Activated CD8-positive, alpha-beta T cell treated with anti-CD3 and anti-CD28 coated beads for 36 hours (primary cell): Measurements from ENCODE around the gene ANKRD10. TPM values are rescaled to one million over a fixed set of nuclear protein-coding genes. Genes with fewer than 3 reads are reported as not detected.
"Not testable (repeated sequence)": the region's sequence is repeated elsewhere in the genome, so short reads cannot be mapped to it uniquely, and the experiment has no call there.

ENCODE experiments used
- ATAC-seq: fragments of 200-7000 bp; cut with Tn5 transposase; one replicate; pipeline ENCODE4 v1.10.0; 2021; ENCODE audit warnings: mild to moderate bottlenecking, moderate library complexity
- CTCF ChIA-PET: fragments of 350-600 bp; sonication (Branson Sonifier 250); formaldehyde crosslinking; loops from one replicate; lab custom pipeline; 2021; ENCODE audit warnings: antibody characterized with exemption; lab: Charles Lee
- POLR2A ChIA-PET: fragments of 350-600 bp; sonication (Branson Sonifier 250); formaldehyde crosslinking; loops from one replicate; lab custom pipeline; 2021; ENCODE audit warnings: antibody characterized with exemption; lab: Charles Lee
- DNase-seq: peaks from one replicate; pipeline ENCODE4 v3.0.0-alpha.2; 2020
- H3K27ac Mint-ChIP-seq: one replicate; pipeline ENCODE4 v1.8.0; 2021; ENCODE audit warnings: mild to moderate bottlenecking, mixed read lengths
- H3K27me3 Mint-ChIP-seq: one replicate; pipeline ENCODE4 v1.8.0; 2021; ENCODE audit warnings: mixed read lengths
- H3K36me3 Mint-ChIP-seq: one replicate; pipeline ENCODE4 v1.8.0; 2021; ENCODE audit warnings: low read depth, mixed read lengths
- H3K4me1 Mint-ChIP-seq: one replicate; pipeline ENCODE4 v1.8.0; 2021; ENCODE audit warnings: low read depth, mixed read lengths
- H3K4me3 Mint-ChIP-seq: one replicate; pipeline ENCODE4 v1.8.0; 2021; ENCODE audit warnings: mild to moderate bottlenecking, moderate library complexity, mixed read lengths
- H3K9me3 Mint-ChIP-seq: one replicate; pipeline ENCODE4 v1.8.0; 2021; ENCODE audit warnings: mixed read lengths
- CTCF ChIP-seq: fragments of 200-600 bp; IDR thresholded peaks from one replicate; pipeline ENCODE4 v1.8.0; 2022; ENCODE audit warnings: antibody characterized with exemption, mild to moderate bottlenecking
- intact Hi-C: fragments of 100-400 bp; cut with micrococcal nuclease; formaldehyde crosslinking; loops from one replicate; pipeline ENCODE4 v1.10.0; 2022
- total RNA-seq, 2 experiments: library from RNA; stranded (reverse); gene quantifications; one replicate each; pipeline ENCODE4 v1.2.3, GENCODE V29; 2021

The ANKRD10 gene
- total RNA-seq, 2 experiments from 2014 or later = 81.6 to 86.1 TPM

DNA sequence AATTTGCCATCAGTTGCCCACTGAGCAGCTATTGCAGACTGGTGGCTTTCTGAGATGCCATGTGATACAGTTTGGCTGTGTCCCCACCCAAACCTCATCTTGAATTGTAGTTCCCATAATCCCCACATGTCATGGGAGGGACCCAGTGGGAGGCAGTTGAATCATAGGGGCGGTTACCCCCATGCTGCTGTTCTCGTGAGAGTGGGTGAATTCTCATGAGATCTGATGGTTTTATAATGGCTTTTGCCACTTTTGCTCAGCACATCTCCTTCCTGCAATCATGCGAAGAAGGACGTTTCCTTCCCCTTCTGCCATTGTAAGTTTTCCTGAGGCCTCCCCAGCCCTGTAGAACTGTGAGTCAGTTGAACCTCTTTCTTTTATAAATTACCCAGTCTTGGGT lies 34.8 kb upstream of the ANKRD10 start:
- Mint-ChIP-seq H3K4me3 (no peak overlapping the region), H3K27me3 (peaks cover 4% of the 10 kb centered on the region), H3K27ac (no peak overlapping the region), H3K4me1 (peaks cover 16% of the 10 kb centered on the region), H3K9me3 (no peaks in the 10 kb centered on the region), H3K36me3 (no peaks in the 10 kb centered on the region)
- TF ChIP-seq CTCF = no peak
- ATAC-seq (no peak), DNase-seq (no peak)
- intact Hi-C loops = loop anchor here (10.0 kb wide), 1 partner anchor 105 kb away; no protein-coding TSS in a partner anchor
- ChIA-PET POLR2A (no interaction called here), CTCF (no interaction called here)

- Mint-ChIP-seq H3K4me1 (peaks cover 16% of the 10 kb centered on the region), H3K9me3 (no peaks in the 10 kb centered on the region), H3K27ac (no peak overlapping the region), H3K27me3 (peaks cover 4% of the 10 kb centered on the region), H3K4me3 (no peak overlapping the region), H3K36me3 (no peaks in the 10 kb centered on the region)
- ATAC-seq (no peak), DNase-seq (no peak)
- CTCF ChIA-PET = no interaction called here
- POLR2A ChIA-PET = no interaction called here
- TF ChIP-seq CTCF = no peak
- intact Hi-C loops = loop anchor here (10.0 kb wide), 1 partner anchor 106 kb away; no protein-coding TSS in a partner anchor
These were observed 34.2 kb upstream of the ANKRD10 start for GRCh38 chr13:110949116-110949515.

DNA sequence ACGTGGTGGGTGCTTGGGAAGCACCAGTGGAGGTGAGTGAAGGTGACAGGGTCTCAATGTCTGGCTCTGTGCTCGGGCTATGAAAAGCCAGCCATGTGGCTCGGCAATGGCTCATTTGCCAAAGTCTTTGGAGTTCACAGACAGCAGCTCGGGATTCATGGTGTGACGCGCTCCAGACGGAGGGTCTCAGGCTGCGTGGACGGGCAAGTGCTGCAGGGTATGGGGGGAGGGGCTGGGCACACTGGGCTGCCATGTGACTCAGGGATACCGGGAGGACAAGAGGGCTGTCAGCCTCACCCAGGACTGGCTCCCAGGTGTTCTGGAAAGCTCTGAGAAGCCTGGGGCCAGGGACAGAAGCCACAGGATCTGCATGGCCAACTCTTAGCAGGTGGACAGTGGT lies 32.5 kb upstream of the ANKRD10 start:
- CTCF ChIA-PET, H3K27ac Mint-ChIP-seq, H3K4me3 Mint-ChIP-seq, POLR2A ChIA-PET, H3K36me3 Mint-ChIP-seq, ATAC-seq, H3K27me3 Mint-ChIP-seq, H3K9me3 Mint-ChIP-seq, DNase-seq: not testable (repeated sequence)
- intact Hi-C loops = loop anchor here (10.0 kb wide), 1 partner anchor 107 kb away; no protein-coding TSS in a partner anchor
- H3K4me1 Mint-ChIP-seq = peaks cover 19% of the 10 kb centered on the region

- ATAC-seq = no peak
- ChIA-PET CTCF (interaction anchor here (1.9 kb wide), 1 partner anchor 33 kb away, joined by 5 read pairs; no protein-coding TSS in a partner anchor), POLR2A (no interaction called here)
- H3K27ac Mint-ChIP-seq = no peak overlapping the region
- peaks cover 6% of the 10 kb centered on the region for H3K9me3 Mint-ChIP-seq
- no peak overlapping the region for H3K4me3 Mint-ChIP-seq
- intact Hi-C loops = loop anchor here (10.0 kb wide), 1 partner anchor 109 kb away; no protein-coding TSS in a partner anchor
- peaks cover 6% of the 10 kb centered on the region for H3K36me3 Mint-ChIP-seq
- no peaks in the 10 kb centered on the region for H3K27me3 Mint-ChIP-seq
- no peak for DNase-seq
- peaks cover 22% of the 10 kb centered on the region for H3K4me1 Mint-ChIP-seq
- TF ChIP-seq CTCF = no peak
These were observed 31.2 kb upstream of the ANKRD10 start for GRCh38 chr13:110945928-110946570.

GRCh38 chr13:110944968-110945927 lies 30.4 kb upstream of the ANKRD10 start:
- POLR2A ChIA-PET = interaction anchor here (0.6 kb wide), 1 partner anchor 214 kb away, joined by 3 read pairs; no protein-coding TSS in a partner anchor
- peaks cover 6% of the 10 kb centered on the region for H3K36me3 Mint-ChIP-seq
- H3K27me3 Mint-ChIP-seq = no peaks in the 10 kb centered on the region
- peaks cover 6% of the 10 kb centered on the region for H3K9me3 Mint-ChIP-seq
- ATAC-seq (no peak), DNase-seq (no peak)
- H3K4me3 Mint-ChIP-seq = no peak overlapping the region
- no peak for TF ChIP-seq CTCF
- no peak overlapping the region for H3K27ac Mint-ChIP-seq
- intact Hi-C loops = loop anchor here (10.0 kb wide), 1 partner anchor 110 kb away; no protein-coding TSS in a partner anchor
- CTCF ChIA-PET = interaction anchor here (0.8 to 1.9 kb wide), 3 partner anchors 15 to 123 kb away, joined by 3 to 5 read pairs (median 4); no protein-coding TSS in a partner anchor
- H3K4me1 Mint-ChIP-seq = peaks cover 22% of the 10 kb centered on the region
